Measurements from ENCODE around the gene GRIFIN.

DNA sequence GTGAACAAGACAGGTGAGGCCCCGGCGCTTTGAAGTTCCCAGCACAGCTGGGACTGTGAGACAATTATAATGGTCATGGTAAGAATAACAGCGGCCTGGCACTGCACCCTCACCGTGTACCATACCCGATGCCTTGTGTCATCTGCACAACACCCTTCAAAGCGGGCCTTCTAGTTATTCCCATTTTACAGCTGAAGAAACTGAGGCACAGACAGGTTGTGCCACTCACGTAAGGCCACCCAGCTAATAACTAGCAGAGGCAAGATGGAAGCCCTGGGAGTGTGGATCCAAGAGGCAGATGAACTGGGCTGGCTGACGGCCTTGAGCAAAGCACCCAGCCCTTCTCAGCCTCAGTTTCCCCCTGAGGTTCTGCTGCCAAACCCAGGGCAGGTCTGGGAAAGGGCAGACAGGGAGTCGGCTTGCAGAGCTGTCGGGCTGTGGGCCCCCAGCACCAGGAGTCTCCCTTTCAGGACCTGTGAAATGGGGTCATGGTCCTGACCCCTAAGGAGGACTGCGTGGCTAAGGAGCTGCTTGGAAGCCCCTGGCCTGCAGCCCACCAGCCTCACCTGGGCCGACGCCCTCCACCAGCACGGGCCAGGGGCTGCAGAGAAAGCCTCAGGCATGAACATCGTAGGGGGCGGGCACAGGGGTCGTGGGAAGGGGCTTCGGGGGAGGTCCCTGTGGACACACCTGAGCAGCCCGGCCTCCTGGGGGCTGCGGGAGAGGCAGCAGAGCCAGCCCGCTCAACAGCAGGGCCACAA lies 28.1 kb upstream of the GRIFIN start:
- TF ChIP-seq CTCF (IDR thresholded peaks at IDR 0.05; ENCODE audit: low read length) = no peak
- TF ChIP-seq EZH2 (optimal IDR thresholded peaks at IDR 0.05; ENCODE audit: low read depth, low read length) = no peak
